ENCODE measurements around the gene SRRM5. TPM values are rescaled to one million over a fixed set of nuclear protein-coding genes. Genes with fewer than 3 reads are reported as not detected.
A peak's percentile ranks its signal among the peaks of the same experiment; 100 is the strongest.

Gene SRRM5
- total RNA-seq, 1 experiment from 2014 or later = 1.0 TPM

GRCh38 chr19:43595999-43596841 lies 15.7 kb upstream of the SRRM5 start, which contains the start of the genes IRGQ and ZNF576:
Gene IRGQ (minus strand): TSS chr19:43596134. CDS start chr19:43595338, 796 bp downstream.
Gene ZNF576 (plus strand): TSS chr19:43596595. CDS start chr19:43597109, 514 bp downstream.
- no peaks in the 10 kb centered on the region for H3K9me3 Mint-ChIP-seq (ENCODE audit: unreplicated experiment)
- BruUV-seq (replicated peaks) = TSS peak; percentile 17
- intact Hi-C loops (cut with micrococcal nuclease; ENCODE audit: unreplicated experiment) = loop anchor here (1.0 to 10.0 kb wide), 7 partner anchors 21 to 189 kb away; partner anchors contain the start of genes KCNN4, LYPD3, PINLYP and XRCC1

GRCh38 chr19:43596842-43597461 lies 14.9 kb upstream of the SRRM5 start:
- H3K9me3 Mint-ChIP-seq (ENCODE audit: unreplicated experiment) = no peaks in the 10 kb centered on the region
- peaks cover 36% of the 10 kb centered on the region for H3K36me3 Mint-ChIP-seq (ENCODE audit: insufficient read depth, unreplicated experiment)
- Histone ChIP-seq H3K4me3 (ENCODE audit: low read depth, low read length) (peak overlapping the region; percentile 57), H3K36me3 (ENCODE audit: control insufficient read depth, insufficient read depth, low read length) (no peaks in the 10 kb centered on the region; the same call in 1 of the 2 replicates), H3K4me1 (peaks cover 6% of the 10 kb centered on the region; the same call in 1 of the 2 replicates), H3K9me3 (no peaks in the 10 kb centered on the region), H3K27me3 (replicated peaks; ENCODE audit: control insufficient read depth, insufficient read depth, low read length) (no peaks in the 10 kb centered on the region)
- H3K4me3 Mint-ChIP-seq (ENCODE audit: unreplicated experiment) = peak overlapping the region; percentile 97
- intact Hi-C loops (cut with micrococcal nuclease; ENCODE audit: unreplicated experiment) = loop anchor here (1.0 to 10.0 kb wide), 6 partner anchors 22 to 188 kb away; partner anchors contain the start of genes KCNN4, LYPD3, PINLYP and XRCC1
- no peaks in the 10 kb centered on the region for H3K27me3 Mint-ChIP-seq (ENCODE audit: insufficient read depth, unreplicated experiment)
- no TSS peak for BruUV-seq (replicated peaks)
- no peak for TF ChIP-seq CTCF (IDR thresholded peaks at IDR 0.05; ENCODE audit: insufficient read depth in 1 of 2, low read depth in 1 of 2, low read length in 1 of 2, severe bottlenecking in 1 of 2, unreplicated experiment in 1 of 2)
- H3K27ac Mint-ChIP-seq (ENCODE audit: unreplicated experiment) = peak overlapping the region; percentile 95
- no peak for DNase-seq
- H3K4me1 Mint-ChIP-seq (ENCODE audit: low read depth, unreplicated experiment) = peaks cover 7% of the 10 kb centered on the region
- ChIA-PET CTCF (interaction anchor here (0.7 to 3.3 kb wide), 3 partner anchors 22 to 72 kb away, joined by 4 to 27 read pairs (median 15); no protein-coding TSS in a partner anchor), POLR2A (interaction anchor here (1.1 to 1.5 kb wide), 2 partner anchors 17 to 71 kb away, joined by 4 to 9 read pairs; no protein-coding TSS in a partner anchor)

More at GRCh38 chr19:43595999-43596841, 15.7 kb upstream of the SRRM5 start, which contains the start of the genes IRGQ and ZNF576:
- no peaks in the 10 kb centered on the region; the same call in 1 of the 2 replicates for H3K36me3 ChIP-seq (ENCODE audit: control insufficient read depth, insufficient read depth, low read length)
- no peaks in the 10 kb centered on the region for H3K27me3 ChIP-seq (replicated peaks; ENCODE audit: control insufficient read depth, insufficient read depth, low read length)
- POLR2A ChIA-PET = interaction anchor here (0.5 to 1.5 kb wide), 9 partner anchors 12 to 674 kb away, joined by 3 to 10 read pairs (median 4); partner anchors contain the start of genes PINLYP and ZNF575
- H3K4me3 ChIP-seq (ENCODE audit: low read depth, low read length) = peak within 1 kb of the TSS; percentile 73
- Mint-ChIP-seq H3K4me1 (ENCODE audit: low read depth, unreplicated experiment) (peaks cover 7% of the 10 kb centered on the region), H3K36me3 (ENCODE audit: insufficient read depth, unreplicated experiment) (peaks cover 37% of the 10 kb centered on the region), H3K27me3 (ENCODE audit: insufficient read depth, unreplicated experiment) (no peaks in the 10 kb centered on the region), H3K27ac (ENCODE audit: unreplicated experiment) (peak within 1 kb of the TSS; percentile 95), H3K4me3 (ENCODE audit: unreplicated experiment) (peak within 1 kb of the TSS; percentile 97)
- TF ChIP-seq CTCF (IDR thresholded peaks at IDR 0.05; ENCODE audit: insufficient read depth in 1 of 2, low read depth in 1 of 2, low read length in 1 of 2, severe bottlenecking in 1 of 2, unreplicated experiment in 1 of 2) = peak in 1 of 2 experiments; percentile 9
- peak; percentile 100 for DNase-seq
- H3K4me1 ChIP-seq = peaks cover 6% of the 10 kb centered on the region; the same call in 1 of the 2 replicates
- no peaks in the 10 kb centered on the region for H3K9me3 ChIP-seq
- CTCF ChIA-PET = interaction anchor here (0.7 to 3.3 kb wide), 8 partner anchors 22 to 149 kb away, joined by 3 to 27 read pairs (median 4); partner anchors contain the start of gene ZNF575

Measured in Caco-2 (cell line).